ENCODE measurements around the gene IFNAR1.

- TF ChIP-seq JUND (IDR thresholded peaks at IDR 0.05) (no peak), POLR2A (IDR thresholded peaks at IDR 0.05; ENCODE audit: borderline replicate concordance, extremely low read depth, insufficient read depth, insufficient read length) (no peak), POLR2AphosphoS5 (IDR thresholded peaks at IDR 0.05; ENCODE audit: low read depth, low read length) (no peak), CTCF (IDR thresholded peaks at IDR 0.05 in 2 of 3, conservative IDR thresholded peaks at IDR 0.05 in 1 of 3; ENCODE audit: borderline replicate concordance in 1 of 3, insufficient read depth in 1 of 3, low read depth in 2 of 3, low read length in 2 of 3) (no peak), ZNF274 (IDR thresholded peaks at IDR 0.05; ENCODE audit: low read depth, low read length) (no peak), RAD21 (IDR thresholded peaks at IDR 0.05; ENCODE audit: low read depth) (no peak), YY1 (IDR thresholded peaks at IDR 0.05; ENCODE audit: extremely low read depth, insufficient replicate concordance, low read depth, low read length) (no peak), TCF7L2 (IDR thresholded peaks at IDR 0.05; ENCODE audit: borderline replicate concordance, extremely low read depth, insufficient read depth, insufficient read length) (no peak), EZH2 (IDR thresholded peaks at IDR 0.05) (no peak), EGR1 (IDR thresholded peaks at IDR 0.05; ENCODE audit: low read depth) (no peak), SP1 (IDR thresholded peaks at IDR 0.05; ENCODE audit: low read depth) (no peak), REST (IDR thresholded peaks at IDR 0.05; ENCODE audit: low read depth) (no peak)
These were observed 31.6 kb upstream of the IFNAR1 start for GRCh38 chr21:33293136-33293535.
